SHP77 (cell line): ENCODE data around the gene NES.

Experiments
- DNase-seq, 2 experiments: peaks; one replicate each; lab custom pipeline; 2025; lab: John Stamatoyannopoulos, UW

Gene NES

GRCh38 chr1:156704930-156705320 is 27.7 kb upstream of the NES start:
- peak in 1 of 2 experiments; percentile 14 for DNase-seq

GRCh38 chr1:156704166-156704711 is 27.0 kb upstream of the NES start:
- no peak for DNase-seq

GRCh38 chr1:156703741-156704140 is 26.5 kb upstream of the NES start:
- no peak for DNase-seq

- DNase-seq: no peak
Observed at GRCh38 chr1:156703336-156703735, 26.1 kb upstream of the NES start.

GRCh38 chr1:156700736-156701531 is 23.7 kb upstream of the NES start:
- no peak for DNase-seq

GRCh38 chr1:156698995-156699394 is 21.8 kb upstream of the NES start:
- DNase-seq: no peak

- DNase-seq: no peak
Observed at GRCh38 chr1:156697481-156697880, 20.3 kb upstream of the NES start.

GRCh38 chr1:156696755-156697154 is 19.5 kb upstream of the NES start:
- DNase-seq: no peak

GRCh38 chr1:156694690-156694962 is 17.4 kb upstream of the NES start:
- no peak for DNase-seq

GRCh38 chr1:156693848-156694689 is 16.9 kb upstream of the NES start:
- DNase-seq: no peak

GRCh38 chr1:156692925-156693847 is 16.0 kb upstream of the NES start:
- peak in 1 of 2 experiments; percentile 23 for DNase-seq

GRCh38 chr1:156692441-156692924 is 15.3 kb upstream of the NES start:
- DNase-seq: no peak

GRCh38 chr1:156691665-156692440 is 14.6 kb upstream of the NES start:
- no peak for DNase-seq

GRCh38 chr1:156691191-156691590 is 14.0 kb upstream of the NES start:
- DNase-seq: no peak

- DNase-seq: no peak
Observed at GRCh38 chr1:156690675-156691036, 13.4 kb upstream of the NES start.

GRCh38 chr1:156689953-156690674 is 12.9 kb upstream of the NES start:
- DNase-seq: no peak

GRCh38 chr1:156689035-156689952 is 12.1 kb upstream of the NES start:
- peak; percentile 90 to 92 for DNase-seq

GRCh38 chr1:156684227-156684782 is 7.1 kb upstream of the NES start:
- DNase-seq: no peak
